ENCODE measurements around the gene SP8. TPM values are rescaled to one million over a fixed set of nuclear protein-coding genes. Genes with fewer than 3 reads are reported as not detected.

Gene SP8
- polyA plus RNA-seq, 1 donor (not counting 4 experiments of a cell fraction or from before 2014, with no cell fraction given), result 0.17 TPM

DNA sequence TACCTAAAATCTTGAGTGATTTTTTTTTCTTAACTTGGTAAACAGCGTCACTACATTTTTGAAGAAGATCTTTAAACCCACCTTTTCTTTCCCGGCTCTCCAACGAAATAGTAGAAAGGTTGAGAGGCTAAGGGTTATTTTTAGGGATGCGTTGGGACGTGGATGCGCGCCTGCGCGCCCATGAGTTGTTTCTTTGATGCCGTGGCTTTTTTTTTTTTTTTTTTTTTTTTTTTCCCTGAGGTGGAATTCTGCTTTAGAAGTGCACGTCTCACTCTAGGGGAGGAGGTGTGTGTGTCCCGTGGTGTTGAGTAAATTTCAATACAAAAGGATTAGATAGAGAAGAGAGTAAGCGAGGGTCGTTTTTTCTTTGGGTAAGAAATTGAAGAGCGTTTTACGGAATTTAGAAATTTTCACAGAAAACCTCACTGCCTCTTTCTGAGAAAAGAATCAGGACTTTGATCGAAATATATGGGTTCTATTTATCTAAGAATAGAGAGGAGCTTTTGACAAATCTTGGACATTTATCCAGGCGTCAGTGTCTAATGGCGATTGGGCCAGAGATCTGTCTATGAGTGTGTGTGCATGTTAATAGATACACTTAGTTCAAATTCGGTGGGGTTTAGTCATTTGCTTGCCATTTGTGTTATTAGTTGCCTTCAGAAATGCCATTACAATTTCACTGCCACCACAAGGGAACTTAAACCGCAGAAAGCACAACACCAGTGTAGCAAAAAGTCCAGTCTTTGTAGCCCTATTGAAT is 1.2 kb upstream of the SP8 start:
- H3K4me1 ChIP-seq (ENCODE audit: control insufficient read depth, extremely low read depth, insufficient read depth, low read length), result peaks cover 6% of the 10 kb centered on the region
- no peaks in the 10 kb centered on the region for H3K9me1 ChIP-seq (ENCODE audit: control insufficient read depth, extremely low read depth, insufficient read depth, low read length)
- no peaks in the 10 kb centered on the region for H3K79me2 ChIP-seq (ENCODE audit: control insufficient read depth, insufficient read depth, low read length)
- no peak for TF ChIP-seq EZH2 (IDR thresholded peaks at IDR 0.05; ENCODE audit: low read length)
- TF ChIP-seq, protein P1, sequence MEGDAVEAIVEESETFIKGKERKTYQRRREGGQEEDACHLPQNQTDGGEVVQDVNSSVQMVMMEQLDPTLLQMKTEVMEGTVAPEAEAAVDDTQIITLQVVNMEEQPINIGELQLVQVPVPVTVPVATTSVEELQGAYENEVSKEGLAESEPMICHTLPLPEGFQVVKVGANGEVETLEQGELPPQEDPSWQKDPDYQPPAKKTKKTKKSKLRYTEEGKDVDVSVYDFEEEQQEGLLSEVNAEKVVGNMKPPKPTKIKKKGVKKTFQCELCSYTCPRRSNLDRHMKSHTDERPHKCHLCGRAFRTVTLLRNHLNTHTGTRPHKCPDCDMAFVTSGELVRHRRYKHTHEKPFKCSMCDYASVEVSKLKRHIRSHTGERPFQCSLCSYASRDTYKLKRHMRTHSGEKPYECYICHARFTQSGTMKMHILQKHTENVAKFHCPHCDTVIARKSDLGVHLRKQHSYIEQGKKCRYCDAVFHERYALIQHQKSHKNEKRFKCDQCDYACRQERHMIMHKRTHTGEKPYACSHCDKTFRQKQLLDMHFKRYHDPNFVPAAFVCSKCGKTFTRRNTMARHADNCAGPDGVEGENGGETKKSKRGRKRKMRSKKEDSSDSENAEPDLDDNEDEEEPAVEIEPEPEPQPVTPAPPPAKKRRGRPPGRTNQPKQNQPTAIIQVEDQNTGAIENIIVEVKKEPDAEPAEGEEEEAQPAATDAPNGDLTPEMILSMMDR (optimal IDR thresholded peaks at IDR 0.05 in 1 of 3, IDR thresholded peaks at IDR 0.05 in 1 of 3, conservative IDR thresholded peaks at IDR 0.05 in 1 of 3; ENCODE audit: extremely low read depth in 1 of 3, insufficient read depth in 2 of 3, low read length in 3 of 3), result no peak
- FAIRE-seq (no peak), DNase-seq (ENCODE audit: low read depth, low spot score) (no peak)
- H3K4me2 ChIP-seq (ENCODE audit: control insufficient read depth, extremely low read depth, insufficient read depth, low read depth, low read length), result peak overlapping the region; percentile 93
- H3K9ac ChIP-seq (ENCODE audit: control insufficient read depth, extremely low read depth, insufficient read depth, low read length), result peak overlapping the region; percentile 50
- H2AFZ ChIP-seq (ENCODE audit: control insufficient read depth, low read length), result no peak overlapping the region
- H3K36me3 ChIP-seq (ENCODE audit: control insufficient read depth in 2 of 2, extremely low read depth in 1 of 2, insufficient read depth in 2 of 2, low read length in 2 of 2), result no peaks in the 10 kb centered on the region
- peak overlapping the region; percentile 69 to 92 (median 76) for H3K4me3 ChIP-seq (ENCODE audit: control insufficient read depth in 2 of 3, extremely low read depth in 1 of 3, insufficient read depth in 2 of 3, low read depth in 1 of 3, low read length in 3 of 3)
- H3K27ac ChIP-seq (ENCODE audit: control insufficient read depth, insufficient read depth, low read length), result no peak overlapping the region
- H3K27me3 ChIP-seq (ENCODE audit: control insufficient read depth, extremely low read depth, insufficient read depth, low read length), result peaks cover 56% of the 10 kb centered on the region
- no peaks in the 10 kb centered on the region for H3K9me3 ChIP-seq (ENCODE audit: control insufficient read depth, low read depth, low read length)
- dilution Hi-C loops (cut with MboI; ENCODE audit: extremely low pct_ligation_motif_present, low sequenced_read_pairs), result no loop called here
- H4K20me1 ChIP-seq (ENCODE audit: control insufficient read depth, extremely low read depth, insufficient read depth, low read length), result no peaks in the 10 kb centered on the region

- FAIRE-seq (no peak), DNase-seq (ENCODE audit: low read depth, low spot score) (no peak)
- Histone ChIP-seq H3K4me2 (ENCODE audit: control insufficient read depth, extremely low read depth, insufficient read depth, low read depth, low read length) (peak overlapping the region; percentile 93), H3K36me3 (ENCODE audit: control insufficient read depth in 2 of 2, extremely low read depth in 1 of 2, insufficient read depth in 2 of 2, low read length in 2 of 2) (no peaks in the 10 kb centered on the region), H4K20me1 (ENCODE audit: control insufficient read depth, extremely low read depth, insufficient read depth, low read length) (no peaks in the 10 kb centered on the region), H3K4me3 (ENCODE audit: control insufficient read depth in 2 of 3, extremely low read depth in 1 of 3, insufficient read depth in 2 of 3, low read depth in 1 of 3, low read length in 3 of 3) (peak overlapping the region; percentile 69 to 92 (median 76)), H3K4me1 (ENCODE audit: control insufficient read depth, extremely low read depth, insufficient read depth, low read length) (peaks cover 6% of the 10 kb centered on the region), H3K27ac (ENCODE audit: control insufficient read depth, insufficient read depth, low read length) (no peak overlapping the region), H3K9me3 (ENCODE audit: control insufficient read depth, low read depth, low read length) (no peaks in the 10 kb centered on the region), H2AFZ (ENCODE audit: control insufficient read depth, low read length) (peak overlapping the region; percentile 1), H3K9ac (ENCODE audit: control insufficient read depth, extremely low read depth, insufficient read depth, low read length) (peak overlapping the region; percentile 68), H3K9me1 (ENCODE audit: control insufficient read depth, extremely low read depth, insufficient read depth, low read length) (no peaks in the 10 kb centered on the region), H3K27me3 (ENCODE audit: control insufficient read depth, extremely low read depth, insufficient read depth, low read length) (peaks cover 41% of the 10 kb centered on the region), H3K79me2 (ENCODE audit: control insufficient read depth, insufficient read depth, low read length) (no peaks in the 10 kb centered on the region)
- dilution Hi-C loops (cut with MboI; ENCODE audit: extremely low pct_ligation_motif_present, low sequenced_read_pairs), result no loop called here
- no peak for TF ChIP-seq EZH2 (IDR thresholded peaks at IDR 0.05; ENCODE audit: low read length)
- TF ChIP-seq, protein P1 (optimal IDR thresholded peaks at IDR 0.05 in 1 of 3, IDR thresholded peaks at IDR 0.05 in 1 of 3, conservative IDR thresholded peaks at IDR 0.05 in 1 of 3; ENCODE audit: extremely low read depth in 1 of 3, insufficient read depth in 2 of 3, low read length in 3 of 3), result no peak
These were observed 286 bp downstream of the SP8 start for GRCh38 chr7:20786421-20786778.
